C4-2B (cell line): ENCODE results near the gene SYT1.

Source experiments
- H3K27ac ChIP-seq: fragments of 450-650 bp; 2 replicates; pipeline ENCODE4 v1.5.1; 2017
- CTCF ChIP-seq: fragments of 450-650 bp; conservative IDR thresholded peaks from 2 replicates; pipeline ENCODE4 v1.5.1; 2017; ENCODE audit warnings: mild to moderate bottlenecking
- ZFX ChIP-seq: fragments of 450-650 bp; IDR thresholded peaks from 2 replicates; pipeline ENCODE4 v1.6.1; 2017

Gene SYT1

DNA sequence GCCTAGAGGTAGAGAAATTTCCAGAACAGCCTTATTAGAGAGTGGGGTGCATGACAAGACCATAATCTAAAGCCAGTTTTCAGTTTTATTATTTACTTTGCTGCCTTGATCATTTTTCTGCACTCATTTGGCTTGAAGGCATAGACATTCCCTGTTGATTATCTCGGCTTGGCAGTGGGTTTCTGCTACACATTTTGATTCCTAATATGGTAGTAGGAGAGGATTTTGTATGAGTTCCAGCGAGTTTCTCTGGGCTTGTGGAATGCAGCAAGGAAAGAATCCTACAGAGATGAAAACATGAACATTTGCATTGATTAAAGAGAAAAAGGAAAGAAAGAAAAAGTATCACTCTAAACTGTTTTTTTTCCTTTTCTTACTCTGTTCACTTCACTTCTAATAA, 545.0 kb downstream of the SYT1 start:
- TF ChIP-seq ZFX (no peak), CTCF (no peak)
- H3K27ac ChIP-seq, result no peak overlapping the region

GRCh38 chr12:79411791-79412190, 547.2 kb downstream of the SYT1 start:
- H3K27ac ChIP-seq, result no peak overlapping the region
- TF ChIP-seq ZFX, result no peak
- no peak for TF ChIP-seq CTCF

DNA sequence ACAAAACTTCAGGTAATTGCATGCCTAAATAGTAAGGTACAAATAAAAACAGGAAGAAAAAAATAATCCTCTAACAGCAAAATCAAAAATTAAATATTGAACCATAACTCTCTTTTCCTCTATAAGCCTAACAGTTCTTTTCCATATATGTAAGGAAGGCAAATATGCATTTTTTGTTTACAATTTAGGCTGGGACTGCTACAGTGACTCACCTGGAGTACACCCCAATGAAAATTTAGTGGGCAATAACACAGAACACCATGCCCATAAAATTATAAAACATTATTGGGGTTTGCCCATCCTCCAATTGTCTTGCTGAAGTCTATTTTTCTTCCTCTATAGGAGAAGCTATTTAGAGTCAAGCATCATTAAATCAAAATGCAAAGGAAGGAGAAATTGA, 549.2 kb downstream of the SYT1 start:
- TF ChIP-seq ZFX, result no peak
- TF ChIP-seq CTCF, result no peak
- no peak overlapping the region for H3K27ac ChIP-seq

DNA sequence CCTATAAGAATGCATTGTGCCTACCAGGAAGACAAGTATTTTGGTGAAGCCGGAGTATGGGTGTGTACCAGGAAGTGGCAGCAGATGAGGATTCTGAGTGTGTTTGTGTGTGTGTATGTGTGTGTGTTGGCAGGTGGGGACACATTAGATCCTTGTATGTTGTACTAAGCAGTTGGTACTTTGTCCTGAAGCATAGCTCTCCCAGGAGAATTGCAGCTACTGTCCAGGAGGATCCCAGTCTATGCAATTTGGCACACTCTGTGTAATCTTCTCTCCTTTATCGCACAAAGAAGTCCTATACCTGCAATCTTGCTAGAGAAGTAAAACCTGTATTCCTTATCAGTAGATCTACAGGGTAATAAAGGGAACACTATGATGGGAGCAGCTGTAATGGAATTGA, 549.7 kb downstream of the SYT1 start:
- H3K27ac ChIP-seq, result peak overlapping the region; percentile 32; the same call in 1 of the 2 replicates
- TF ChIP-seq ZFX, result no peak
- TF ChIP-seq CTCF, result no peak

DNA sequence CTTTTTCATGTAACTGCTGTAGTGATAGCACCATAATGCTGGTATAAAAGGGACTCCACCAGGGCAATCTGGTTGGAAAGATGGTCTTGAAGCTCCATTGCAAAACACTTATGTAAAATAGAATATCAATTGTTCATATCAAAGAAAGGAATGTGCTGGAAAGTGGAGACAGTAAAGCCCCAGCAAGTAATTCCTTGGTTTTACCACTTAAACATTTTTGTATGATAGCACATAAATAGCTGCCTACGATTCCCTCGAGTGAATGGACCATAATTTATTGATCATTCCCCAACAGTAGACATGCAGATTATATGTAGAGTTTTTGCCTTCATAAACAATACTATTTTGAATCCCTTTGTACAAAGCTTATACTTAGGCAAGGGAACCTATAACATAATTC, 550.7 kb downstream of the SYT1 start:
- no peak overlapping the region for H3K27ac ChIP-seq
- TF ChIP-seq CTCF, result no peak
- TF ChIP-seq ZFX, result no peak

DNA sequence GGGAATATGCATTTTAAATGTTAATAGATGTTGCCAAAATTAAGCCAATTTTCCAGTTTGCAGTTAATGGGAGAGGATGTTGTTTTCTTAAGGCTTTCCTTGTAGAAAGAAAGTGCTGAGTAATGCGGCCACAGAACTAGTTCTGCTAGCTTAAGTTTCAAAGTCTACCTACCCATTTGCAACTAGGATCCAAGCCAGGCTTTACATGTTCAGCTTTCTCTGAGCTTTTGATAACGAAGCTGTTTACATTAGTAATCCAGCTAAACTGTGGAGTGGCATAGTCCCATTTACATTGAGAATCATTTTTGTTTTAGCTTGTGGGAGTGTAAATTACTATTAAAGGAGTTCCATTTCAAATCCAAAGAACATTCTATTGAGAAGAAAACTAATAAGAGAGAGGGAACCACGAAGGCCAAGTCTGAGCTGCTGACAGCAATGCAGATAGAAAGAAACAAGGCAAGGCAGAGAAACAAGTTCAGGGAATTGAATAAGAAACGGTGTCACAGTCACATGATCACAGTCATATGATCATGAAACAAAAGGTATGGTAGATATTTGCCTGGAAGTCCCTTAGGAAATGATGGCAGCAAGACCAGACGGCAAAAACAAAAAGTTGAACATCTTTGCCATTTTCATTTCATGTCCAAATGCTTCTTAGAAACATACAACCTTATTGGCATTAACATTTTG, 551.3 kb downstream of the SYT1 start:
- TF ChIP-seq ZFX (no peak), CTCF (no peak)
- H3K27ac ChIP-seq, result no peak overlapping the region; the same call in 1 of the 2 replicates

DNA sequence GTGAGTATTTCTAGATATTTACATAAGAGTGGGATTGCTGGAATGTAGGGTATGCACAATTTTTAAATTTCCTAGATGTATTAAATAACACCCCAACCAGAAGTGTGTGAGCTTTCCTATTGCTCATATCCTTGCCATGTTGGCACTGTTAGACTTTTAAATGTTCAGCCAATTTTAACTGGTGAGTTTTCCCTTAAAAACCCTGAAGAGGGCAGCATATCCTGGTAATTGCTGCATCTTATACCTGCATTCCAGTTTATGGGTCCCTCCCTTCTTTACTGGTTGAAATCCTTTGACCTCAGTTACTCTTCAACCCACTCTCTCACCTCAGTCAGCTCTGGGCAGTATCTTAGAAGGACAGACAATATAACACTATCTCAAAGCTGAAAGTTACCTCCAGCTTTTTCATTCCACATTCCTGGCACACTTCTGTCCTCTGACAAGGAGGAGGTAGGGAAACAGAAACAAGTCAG, 555.6 kb downstream of the SYT1 start:
- TF ChIP-seq ZFX, result no peak
- peak; percentile 71 for TF ChIP-seq CTCF
- H3K27ac ChIP-seq, result no peak overlapping the region
